Measurements from ENCODE around the gene CCL21. TPM values are rescaled to one million over a fixed set of nuclear protein-coding genes. Genes with fewer than 3 reads are reported as not detected.

Gene CCL21
- total RNA-seq, 1 experiment from 2014 or later: not detected

GRCh38 chr9:34701023-34701768 is 8.7 kb downstream of the CCL21 start (continued):
- TF ChIP-seq, protein P1, sequence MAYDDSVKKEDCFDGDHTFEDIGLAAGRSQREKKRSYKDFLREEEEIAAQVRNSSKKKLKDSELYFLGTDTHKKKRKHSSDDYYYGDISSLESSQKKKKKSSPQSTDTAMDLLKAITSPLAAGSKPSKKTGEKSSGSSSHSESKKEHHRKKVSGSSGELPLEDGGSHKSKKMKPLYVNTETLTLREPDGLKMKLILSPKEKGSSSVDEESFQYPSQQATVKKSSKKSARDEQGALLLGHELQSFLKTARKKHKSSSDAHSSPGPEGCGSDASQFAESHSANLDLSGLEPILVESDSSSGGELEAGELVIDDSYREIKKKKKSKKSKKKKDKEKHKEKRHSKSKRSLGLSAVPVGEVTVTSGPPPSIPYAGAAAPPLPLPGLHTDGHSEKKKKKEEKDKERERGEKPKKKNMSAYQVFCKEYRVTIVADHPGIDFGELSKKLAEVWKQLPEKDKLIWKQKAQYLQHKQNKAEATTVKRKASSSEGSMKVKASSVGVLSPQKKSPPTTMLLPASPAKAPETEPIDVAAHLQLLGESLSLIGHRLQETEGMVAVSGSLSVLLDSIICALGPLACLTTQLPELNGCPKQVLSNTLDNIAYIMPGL (CRISPR knock-in tag; IDR thresholded peaks at IDR 0.05): peak; percentile 95
- TF ChIP-seq FOXK1 (CRISPR knock-in tag; IDR thresholded peaks at IDR 0.05): peak; percentile 39; the same call in 1 of the 2 replicates
- TF ChIP-seq, protein P2, sequence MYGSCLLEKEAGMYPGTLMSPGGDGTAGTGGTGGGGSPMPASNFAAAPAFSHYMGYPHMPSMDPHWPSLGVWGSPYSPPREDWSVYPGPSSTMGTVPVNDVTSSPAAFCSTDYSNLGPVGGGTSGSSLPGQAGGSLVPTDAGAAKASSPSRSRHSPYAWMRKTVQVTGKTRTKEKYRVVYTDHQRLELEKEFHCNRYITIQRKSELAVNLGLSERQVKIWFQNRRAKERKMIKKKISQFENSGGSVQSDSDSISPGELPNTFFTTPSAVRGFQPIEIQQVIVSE (CRISPR knock-in tag; IDR thresholded peaks at IDR 0.05; ENCODE audit: borderline replicate concordance): no peak
- TF ChIP-seq FOXJ3 (CRISPR knock-in tag; IDR thresholded peaks at IDR 0.05; ENCODE audit: borderline replicate concordance): no peak
- TF ChIP-seq, protein P3, sequence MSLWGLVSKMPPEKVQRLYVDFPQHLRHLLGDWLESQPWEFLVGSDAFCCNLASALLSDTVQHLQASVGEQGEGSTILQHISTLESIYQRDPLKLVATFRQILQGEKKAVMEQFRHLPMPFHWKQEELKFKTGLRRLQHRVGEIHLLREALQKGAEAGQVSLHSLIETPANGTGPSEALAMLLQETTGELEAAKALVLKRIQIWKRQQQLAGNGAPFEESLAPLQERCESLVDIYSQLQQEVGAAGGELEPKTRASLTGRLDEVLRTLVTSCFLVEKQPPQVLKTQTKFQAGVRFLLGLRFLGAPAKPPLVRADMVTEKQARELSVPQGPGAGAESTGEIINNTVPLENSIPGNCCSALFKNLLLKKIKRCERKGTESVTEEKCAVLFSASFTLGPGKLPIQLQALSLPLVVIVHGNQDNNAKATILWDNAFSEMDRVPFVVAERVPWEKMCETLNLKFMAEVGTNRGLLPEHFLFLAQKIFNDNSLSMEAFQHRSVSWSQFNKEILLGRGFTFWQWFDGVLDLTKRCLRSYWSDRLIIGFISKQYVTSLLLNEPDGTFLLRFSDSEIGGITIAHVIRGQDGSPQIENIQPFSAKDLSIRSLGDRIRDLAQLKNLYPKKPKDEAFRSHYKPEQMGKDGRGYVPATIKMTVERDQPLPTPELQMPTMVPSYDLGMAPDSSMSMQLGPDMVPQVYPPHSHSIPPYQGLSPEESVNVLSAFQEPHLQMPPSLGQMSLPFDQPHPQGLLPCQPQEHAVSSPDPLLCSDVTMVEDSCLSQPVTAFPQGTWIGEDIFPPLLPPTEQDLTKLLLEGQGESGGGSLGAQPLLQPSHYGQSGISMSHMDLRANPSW (CRISPR knock-in tag; conservative IDR thresholded peaks at IDR 0.05; ENCODE audit: low read depth): no peak
- TF ChIP-seq ELF4 (CRISPR knock-in tag; IDR thresholded peaks at IDR 0.05; ENCODE audit: low read depth): no peak
- no peak for TF ChIP-seq ATF3 (CRISPR knock-in tag; conservative IDR thresholded peaks at IDR 0.05)
- TF ChIP-seq ZNF232 (CRISPR knock-in tag; IDR thresholded peaks at IDR 0.05): no peak
- 0 out of 2 replicates have a peak, but pooled peaks have one; percentile 18 for TF ChIP-seq ZBTB21 (CRISPR knock-in tag; IDR thresholded peaks at IDR 0.05; ENCODE audit: borderline replicate concordance)
- TF ChIP-seq MXD4 (CRISPR knock-in tag; IDR thresholded peaks at IDR 0.05; ENCODE audit: borderline replicate concordance): no peak

DNA sequence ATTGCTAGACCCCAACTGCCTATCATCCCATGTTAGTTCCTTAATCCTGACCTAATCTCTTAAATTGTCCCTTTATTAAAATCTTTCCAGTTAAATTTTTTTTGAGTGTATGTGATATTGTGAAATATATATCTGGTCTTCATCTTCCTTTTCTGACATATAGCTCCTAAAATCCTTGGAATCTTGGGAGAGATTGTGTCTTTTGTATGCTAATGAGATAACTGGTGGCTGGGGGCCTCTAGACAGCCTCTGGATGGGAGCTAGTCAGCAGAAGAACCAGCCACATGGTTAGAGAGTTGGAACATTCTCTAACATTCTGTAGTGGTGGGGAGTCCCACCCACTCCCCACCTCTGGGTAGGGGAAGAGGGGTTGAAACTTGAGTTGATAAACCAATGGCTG is 15.1 kb downstream of the CCL21 start:
- no peak overlapping the region for H3K4me3 Mint-ChIP-seq
- no peak for TF ChIP-seq ETV6 (CRISPR knock-in tag; IDR thresholded peaks at IDR 0.05)
- no peak for TF ChIP-seq SOX15 (CRISPR knock-in tag; IDR thresholded peaks at IDR 0.05)
- no peak for TF ChIP-seq ZNF532 (CRISPR knock-in tag; IDR thresholded peaks at IDR 0.05; ENCODE audit: borderline replicate concordance)
- no peak for TF ChIP-seq ZNF317 (CRISPR knock-in tag; IDR thresholded peaks at IDR 0.05; ENCODE audit: borderline replicate concordance, low read depth)
- TF ChIP-seq, protein P4, sequence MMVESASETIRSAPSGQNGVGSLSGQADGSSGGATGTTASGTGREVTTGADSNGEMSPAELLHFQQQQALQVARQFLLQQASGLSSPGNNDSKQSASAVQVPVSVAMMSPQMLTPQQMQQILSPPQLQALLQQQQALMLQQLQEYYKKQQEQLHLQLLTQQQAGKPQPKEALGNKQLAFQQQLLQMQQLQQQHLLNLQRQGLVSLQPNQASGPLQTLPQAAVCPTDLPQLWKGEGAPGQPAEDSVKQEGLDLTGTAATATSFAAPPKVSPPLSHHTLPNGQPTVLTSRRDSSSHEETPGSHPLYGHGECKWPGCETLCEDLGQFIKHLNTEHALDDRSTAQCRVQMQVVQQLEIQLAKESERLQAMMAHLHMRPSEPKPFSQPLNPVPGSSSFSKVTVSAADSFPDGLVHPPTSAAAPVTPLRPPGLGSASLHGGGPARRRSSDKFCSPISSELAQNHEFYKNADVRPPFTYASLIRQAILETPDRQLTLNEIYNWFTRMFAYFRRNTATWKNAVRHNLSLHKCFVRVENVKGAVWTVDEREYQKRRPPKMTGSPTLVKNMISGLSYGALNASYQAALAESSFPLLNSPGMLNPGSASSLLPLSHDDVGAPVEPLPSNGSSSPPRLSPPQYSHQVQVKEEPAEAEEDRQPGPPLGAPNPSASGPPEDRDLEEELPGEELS (CRISPR knock-in tag; IDR thresholded peaks at IDR 0.05): no peak
- H3K9me3 Mint-ChIP-seq: no peaks in the 10 kb centered on the region
- no peaks in the 10 kb centered on the region for H3K36me3 Mint-ChIP-seq
- ATAC-seq (no peak), DNase-seq (ENCODE audit: low spot score) (no peak)
- peaks cover 29% of the 10 kb centered on the region for H3K27me3 Mint-ChIP-seq (ENCODE audit: low read depth)
- no peak overlapping the region for H3K27ac Mint-ChIP-seq
- 0 out of 2 replicates have a peak, but pooled peaks cover 4% of the 10 kb centered on the region for H3K4me1 Mint-ChIP-seq
- POLR2A ChIA-PET: no interaction called here
- CTCF ChIA-PET: interaction anchor here (0.8 kb wide), 1 partner anchor 18 kb away, joined by 3 read pairs; no protein-coding TSS in a partner anchor

Data from WTC11 (cell line).